Body of pancreas (tissue), 4 donors: ENCODE measurements around the gene MAP7D1. TPM values are rescaled to one million over a fixed set of nuclear protein-coding genes. Genes with fewer than 3 reads are reported as not detected.

Experiments
- ATAC-seq: fragments of 150-250 bp; one replicate; pipeline ENCODE4 v1.9.1; 2016
- DNase-seq, 4 donors: peaks; one replicate each; pipeline ENCODE4 v3.0.0-alpha.2; 2019
- H3K27ac ChIP-seq, 4 donors: fragments of 200-600 bp; sonication (generic); 1 replicate in 3 of 4; 2 replicates in 1 of 4; pipeline versions ENCODE4 v1.5.1 to v1.6.1; 2016 to 2019; ENCODE audit warnings: mild to moderate bottlenecking in 1 of 4, mixed read lengths in 1 of 4, moderate library complexity in 1 of 4
- H3K27me3 ChIP-seq, 2 donors: fragments of 200-600 bp; sonication (generic); one replicate each; pipeline ENCODE4 v1.6.0; 2016; ENCODE audit warnings: mild to moderate bottlenecking in 1 of 2
- H3K36me3 ChIP-seq, 2 donors: fragments of 200-600 bp; sonication (generic); replicated peaks in 1 of 2; 2 replicates each; pipeline ENCODE4 v1.5.1; 2016; ENCODE audit warnings: low read depth in 2 of 2; ENCODE audit not compliant: insufficient read depth in 1 of 2
- H3K4me1 ChIP-seq: fragments of 200-600 bp; sonication (generic); one replicate; pipeline ENCODE4 v1.6.0; 2016
- H3K4me3 ChIP-seq, 2 donors: fragments of 200-600 bp; sonication (generic); 1 replicate in 1 of 2; 2 replicates in 1 of 2; pipeline ENCODE4 v1.5.1; 2016 to 2019
- H3K9me3 ChIP-seq, 3 donors: fragments of 200-600 bp; sonication (generic); 1 replicate in 2 of 3; 2 replicates in 1 of 3; pipeline ENCODE4 v1.5.1; 2016
- CTCF ChIP-seq, 7 experiments: fragments of 450-650 bp in 4 of 7; fragments of 200-600 bp in 3 of 7; sonication (generic) in 3 of 7; IDR thresholded peaks; one replicate each; pipeline ENCODE4 v1.5.1; 2016 to 2019; ENCODE audit warnings: antibody characterized with exemption in 7 of 7
- POLR2A ChIP-seq, 3 donors: fragments of 450-650 bp; IDR thresholded peaks; one replicate each; pipeline ENCODE4 v1.6.1; 2016; ENCODE audit warnings: antibody characterized with exemption in 3 of 3, mild to moderate bottlenecking in 2 of 3
- WGBS, 2 donors: methylation state at CpG; one replicate each; pipeline ENCODE4 v1.1.5; 2017; 5-methylcytosine and 5-hydroxymethylcytosine counted together
- intact Hi-C: fragments of 100-400 bp; cut with DNase I; formaldehyde crosslinking; loops from one replicate; pipeline ENCODE4 v1.15.1; 2023
- total RNA-seq, 2 donors: library from RNA; depleted of rRNA; stranded (reverse); fragments of >200 nt; gene quantifications; one replicate each; pipeline ENCODE4 v1.1.0, GENCODE V29; 2016

MAP7D1 gene
- total RNA-seq, 2 donors from 2014 or later, result 32.9 to 97.2 TPM

GRCh38 chr1:36172983-36173382 lies 17.0 kb downstream of the MAP7D1 start:
- H3K9me3 ChIP-seq, result no peaks in the 10 kb centered on the region
- intact Hi-C loops, result no loop called here
- peaks cover 0 to 21% of the 10 kb centered on the region in 2 donors for H3K36me3 ChIP-seq
- no peak for ATAC-seq
- no peak overlapping the region for H3K27ac ChIP-seq
- TF ChIP-seq POLR2A (IDR thresholded peaks at IDR 0.05), result no peak
- TF ChIP-seq CTCF (IDR thresholded peaks at IDR 0.05), result no peak
- 84 to 89% methylated on average over 2 of the region's 2 CpGs for WGBS, 2 donors
- DNase-seq, result no peak
- H3K4me3 ChIP-seq, result no peak overlapping the region
- peaks cover 16% of the 10 kb centered on the region for H3K4me1 ChIP-seq
- H3K27me3 ChIP-seq, result no peaks in the 10 kb centered on the region

- Histone ChIP-seq H3K27me3 (no peaks in the 10 kb centered on the region), H3K9me3 (no peaks in the 10 kb centered on the region), H3K4me3 (no peak overlapping the region), H3K27ac (peak overlapping the region; percentile 32 to 58 (median 46)), H3K4me1 (peaks cover 27% of the 10 kb centered on the region), H3K36me3 (peaks cover 0 to 25% of the 10 kb centered on the region in 2 donors)
- TF ChIP-seq POLR2A (IDR thresholded peaks at IDR 0.05), result no peak
- no peak for TF ChIP-seq CTCF (IDR thresholded peaks at IDR 0.05)
- intact Hi-C loops, result no loop called here
- ATAC-seq (no peak), DNase-seq (no peak)
- WGBS, 2 donors, result 63 to 76% methylated on average over 11 of the region's 11 CpGs
These were observed 18.8 kb downstream of the MAP7D1 start for GRCh38 chr1:36174713-36175112.

GRCh38 chr1:36175137-36176095 lies 19.5 kb downstream of the MAP7D1 start:
- TF ChIP-seq CTCF (IDR thresholded peaks at IDR 0.05), result no peak
- no peak for TF ChIP-seq POLR2A (IDR thresholded peaks at IDR 0.05)
- 76 to 82% methylated on average over 7 to 10 of the region's 11 CpGs for WGBS, 2 donors
- H3K27me3 ChIP-seq, result no peaks in the 10 kb centered on the region
- peaks cover 0 to 28% of the 10 kb centered on the region in 2 donors for H3K36me3 ChIP-seq
- peak; percentile 50 to 83 (median 73) for DNase-seq
- peak; percentile 47 for ATAC-seq
- H3K4me1 ChIP-seq, result peaks cover 27% of the 10 kb centered on the region
- peak overlapping the region; percentile 32 to 58 (median 46) for H3K27ac ChIP-seq
- intact Hi-C loops, result no loop called here
- H3K9me3 ChIP-seq, result no peaks in the 10 kb centered on the region
- no peak overlapping the region for H3K4me3 ChIP-seq

GRCh38 chr1:36176106-36176949 lies 20.4 kb downstream of the MAP7D1 start:
- Histone ChIP-seq H3K4me3 (no peak overlapping the region), H3K27me3 (no peaks in the 10 kb centered on the region), H3K36me3 (peaks cover 0 to 24% of the 10 kb centered on the region in 2 donors), H3K27ac (peak overlapping the region in 1 of 4 donors; percentile 50), H3K9me3 (no peaks in the 10 kb centered on the region), H3K4me1 (peaks cover 27% of the 10 kb centered on the region)
- DNase-seq (no peak), ATAC-seq (no peak)
- TF ChIP-seq POLR2A (IDR thresholded peaks at IDR 0.05) (no peak), CTCF (IDR thresholded peaks at IDR 0.05) (no peak)
- intact Hi-C loops, result no loop called here
- WGBS, 2 donors, result 91 to 95% methylated on average over 33 to 35 of the region's 76 CpGs
